Stimulated activated CD8-positive, alpha-beta memory T cell treated with anti-CD3 and anti-CD28 coated beads, Interleukin-15, amount 100 ng/mL, for 24 hours (primary cell): ENCODE data around the gene CLDN14.

Source experiments
- DNase-seq: peaks from one replicate; pipeline ENCODE4 v3.0.0-alpha.2; 2020; ENCODE audit warnings: low read depth

Gene CLDN14

DNA sequence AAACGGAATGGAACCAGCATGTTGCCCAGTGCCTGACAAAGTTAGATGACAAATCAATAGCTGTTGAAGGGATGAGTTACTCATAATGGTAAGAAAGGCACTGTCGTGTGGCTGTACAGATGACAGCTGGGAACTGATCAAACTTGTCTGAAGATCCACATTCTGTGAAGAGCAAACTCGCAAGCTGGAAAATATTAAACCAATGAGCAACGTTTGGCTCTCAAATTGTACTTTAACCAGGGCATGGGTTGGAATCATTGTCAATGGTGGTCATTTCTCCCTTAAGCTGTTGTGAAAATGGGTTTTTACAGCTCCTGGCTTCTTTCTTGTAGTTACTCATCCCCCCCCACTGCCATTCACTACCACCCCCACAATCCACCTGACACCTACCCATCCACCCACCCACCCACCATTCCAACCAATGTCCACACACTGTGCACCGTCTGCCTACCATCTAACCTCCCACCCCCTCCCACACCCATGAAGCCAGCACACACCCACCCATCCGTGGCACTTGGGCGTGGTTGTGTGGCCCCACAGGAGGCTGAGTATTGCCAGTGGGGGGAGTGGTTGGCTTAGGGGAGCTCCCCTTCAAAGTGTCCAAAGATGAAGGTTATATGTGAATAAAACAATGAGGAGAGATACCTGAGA is 46.7 kb downstream of the CLDN14 start:
- no peak for DNase-seq

DNA sequence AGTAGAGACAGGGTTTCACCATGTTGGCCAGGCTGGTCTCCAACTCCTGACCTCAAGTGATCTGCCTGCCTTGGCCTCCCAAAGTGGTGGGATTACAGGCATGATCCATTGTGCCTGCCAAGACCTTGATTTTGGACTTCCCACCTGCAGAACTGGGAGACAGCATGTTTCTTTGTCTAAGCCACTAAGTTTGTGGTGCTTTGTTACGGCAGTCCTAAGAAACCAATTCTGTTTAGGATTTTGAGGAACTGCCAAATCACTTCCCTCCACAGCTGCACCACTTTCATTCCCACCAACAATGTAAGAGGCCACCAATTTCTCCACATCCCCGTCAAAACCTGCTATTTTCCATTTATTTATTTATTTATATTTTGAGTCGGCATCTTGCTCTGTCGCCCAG is 48.7 kb downstream of the CLDN14 start:
- no peak for DNase-seq

DNA sequence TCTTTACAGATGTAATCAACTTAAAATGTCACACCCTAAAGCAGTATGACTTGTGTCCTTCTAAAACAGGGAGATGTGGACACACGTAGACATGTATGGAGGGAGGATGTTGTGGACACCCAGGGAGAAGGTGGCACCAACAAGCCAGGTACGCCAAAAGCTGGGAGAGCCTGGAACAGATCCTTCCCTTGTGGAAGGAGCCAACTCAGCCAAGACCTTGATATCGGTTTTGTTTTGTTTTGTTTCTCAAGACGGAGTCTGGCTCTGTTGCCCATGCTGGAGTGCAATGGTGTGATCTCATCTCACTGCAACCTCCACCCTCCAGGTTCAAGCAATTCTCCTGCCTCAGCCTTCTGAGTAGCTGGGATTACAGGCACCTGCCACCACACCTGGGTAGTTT is 49.1 kb downstream of the CLDN14 start:
- no peak for DNase-seq

DNA sequence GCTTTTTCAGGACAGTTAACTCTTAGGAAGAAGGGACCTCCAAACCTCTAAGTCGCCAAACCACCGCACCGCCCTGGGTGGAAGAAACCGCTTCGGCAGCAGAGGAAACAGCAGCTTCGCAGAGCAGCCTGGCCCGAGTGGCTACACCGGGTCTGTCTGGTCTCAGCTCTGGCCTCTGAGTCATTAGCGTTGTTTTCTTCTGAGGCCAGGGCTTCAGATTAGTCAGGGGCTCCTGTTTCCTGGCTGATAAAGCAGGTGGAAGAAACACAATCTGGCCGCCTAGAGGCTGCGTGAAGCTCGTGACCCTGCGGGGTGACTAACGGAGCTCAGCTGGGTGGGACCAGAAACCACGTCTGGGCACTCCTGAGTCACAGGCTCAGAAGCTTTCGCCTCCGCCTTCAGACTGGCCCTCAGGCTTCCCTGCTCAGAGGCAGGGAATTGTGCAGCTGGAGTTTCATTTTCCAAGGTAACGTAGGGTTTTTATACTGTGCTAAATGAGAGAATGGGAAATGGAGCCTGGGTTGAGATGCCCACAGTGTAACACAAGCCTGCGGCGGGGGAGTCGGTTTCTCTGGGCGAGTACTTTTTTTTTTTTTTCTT is 49.9 kb downstream of the CLDN14 start:
- peak; percentile 31 for DNase-seq

DNA sequence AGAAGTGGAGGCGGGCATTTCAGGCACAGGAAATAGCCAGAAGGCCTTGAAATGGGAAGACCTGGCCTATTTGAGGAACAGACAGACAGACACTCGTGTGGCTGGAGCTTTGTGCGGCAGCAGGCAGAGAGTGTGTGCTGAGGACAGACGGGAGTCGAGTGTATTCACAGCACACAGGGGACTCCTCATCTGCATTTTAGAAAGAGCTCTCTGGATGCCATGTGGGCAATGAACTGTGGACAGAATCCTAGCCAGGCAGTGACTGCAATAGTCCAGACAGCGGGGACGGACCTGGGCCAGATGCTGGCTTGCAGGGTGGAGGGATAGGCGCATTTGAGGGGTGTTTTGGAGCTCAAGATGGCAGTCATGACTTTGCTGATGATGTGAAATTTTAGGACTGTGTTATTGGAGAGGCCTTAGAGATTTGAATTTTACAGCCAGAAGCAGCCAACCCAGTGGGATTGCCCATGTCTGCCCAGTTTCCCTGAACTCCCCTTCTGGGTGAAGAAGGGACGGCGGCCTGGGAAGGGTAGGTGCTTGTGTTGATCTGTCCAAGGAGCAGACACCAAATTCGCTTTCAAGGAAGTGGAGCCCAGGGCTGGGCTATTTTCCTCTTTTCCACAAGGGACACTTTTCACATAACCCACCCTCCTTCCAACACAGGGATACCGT is 51.0 kb downstream of the CLDN14 start:
- DNase-seq: no peak

DNA sequence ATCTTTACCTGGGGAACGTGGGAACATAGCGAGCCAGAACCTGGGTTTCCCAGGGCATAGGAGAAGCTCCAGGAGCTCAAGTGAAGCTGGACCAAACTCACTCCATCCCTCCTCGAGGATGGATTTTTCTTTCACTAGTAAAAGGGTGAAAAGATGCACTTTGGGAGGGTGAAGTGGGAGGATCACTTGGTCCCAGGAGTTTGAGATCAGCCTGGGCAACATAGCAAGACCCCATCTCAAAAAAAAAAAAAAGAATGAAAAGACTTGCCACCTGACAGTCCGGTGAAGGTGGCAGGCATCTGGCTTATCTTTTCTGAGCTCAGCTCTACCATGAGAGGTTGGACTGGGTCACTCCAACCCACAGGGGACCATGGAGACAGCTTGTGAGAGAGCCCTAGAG is 52.4 kb downstream of the CLDN14 start:
- no peak for DNase-seq

DNA sequence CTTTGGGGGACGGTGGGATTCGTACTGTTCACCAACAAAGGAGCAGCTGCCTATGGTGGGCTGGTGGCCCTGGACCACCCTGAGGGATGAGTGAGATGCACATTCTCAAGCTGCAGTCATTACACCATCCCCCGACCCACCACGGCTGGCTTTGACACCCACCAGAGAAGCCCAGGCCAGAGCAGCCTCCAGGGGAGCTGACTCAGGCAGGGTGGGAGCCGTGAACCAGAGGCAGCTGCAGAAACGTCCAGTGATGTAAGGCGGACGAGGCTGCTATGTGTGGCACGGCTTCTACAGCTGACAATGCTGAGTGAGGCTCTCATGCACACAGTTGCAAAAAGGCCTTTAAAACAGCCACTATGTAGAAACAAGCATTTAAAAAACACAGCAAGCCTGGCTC is 54.6 kb downstream of the CLDN14 start:
- no peak for DNase-seq

DNA sequence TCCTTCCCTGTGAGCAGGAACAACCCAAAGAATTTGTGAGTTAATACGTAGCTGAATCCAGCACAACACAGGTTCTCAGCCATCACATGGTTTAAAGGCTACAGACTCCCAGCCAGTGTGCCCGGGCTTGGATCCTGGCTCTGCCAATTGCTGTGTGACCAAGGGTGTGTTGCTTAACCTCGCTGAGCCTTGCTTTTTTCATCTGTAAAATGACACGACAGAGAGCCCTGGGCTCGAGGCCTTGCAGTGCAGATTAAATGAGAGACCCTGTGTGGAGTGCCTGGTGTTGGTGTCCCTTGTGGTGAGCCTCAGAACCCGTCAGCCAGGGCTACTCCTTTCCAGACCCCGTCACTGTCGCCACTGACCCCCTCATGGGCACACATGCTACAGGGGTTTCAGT is 55.3 kb downstream of the CLDN14 start:
- no peak for DNase-seq

DNA sequence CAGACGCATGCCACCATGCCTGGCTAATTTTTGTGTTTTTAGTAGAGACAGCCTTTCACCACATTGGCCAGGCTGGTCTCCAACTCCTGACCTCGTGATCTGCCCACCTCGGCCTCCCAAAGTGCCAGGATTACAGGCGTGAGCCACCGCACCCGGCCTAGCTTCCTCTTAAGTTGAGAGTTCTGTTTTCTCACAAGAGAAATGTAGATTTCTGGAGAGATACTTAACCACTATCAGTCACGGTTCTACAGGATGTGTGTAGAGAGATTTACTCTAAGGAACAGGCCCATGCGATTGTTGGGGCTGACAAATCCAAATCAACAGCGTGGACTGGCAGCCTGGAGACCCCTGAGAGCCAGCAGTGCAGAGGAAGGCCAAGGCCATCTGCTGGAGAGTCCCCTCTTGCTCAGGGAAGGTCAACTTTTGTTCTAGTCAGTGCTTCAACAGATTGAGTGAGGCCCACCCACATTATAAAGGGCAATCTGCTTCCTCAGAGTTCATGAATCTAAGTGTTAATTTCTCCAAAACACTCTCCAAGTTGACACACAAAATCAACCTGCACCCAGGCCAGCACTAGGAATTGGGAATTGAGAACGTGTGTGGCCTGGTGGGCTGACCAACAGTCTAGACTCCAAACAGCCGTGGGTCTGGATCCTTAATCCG is 56.0 kb downstream of the CLDN14 start:
- no peak for DNase-seq

DNA sequence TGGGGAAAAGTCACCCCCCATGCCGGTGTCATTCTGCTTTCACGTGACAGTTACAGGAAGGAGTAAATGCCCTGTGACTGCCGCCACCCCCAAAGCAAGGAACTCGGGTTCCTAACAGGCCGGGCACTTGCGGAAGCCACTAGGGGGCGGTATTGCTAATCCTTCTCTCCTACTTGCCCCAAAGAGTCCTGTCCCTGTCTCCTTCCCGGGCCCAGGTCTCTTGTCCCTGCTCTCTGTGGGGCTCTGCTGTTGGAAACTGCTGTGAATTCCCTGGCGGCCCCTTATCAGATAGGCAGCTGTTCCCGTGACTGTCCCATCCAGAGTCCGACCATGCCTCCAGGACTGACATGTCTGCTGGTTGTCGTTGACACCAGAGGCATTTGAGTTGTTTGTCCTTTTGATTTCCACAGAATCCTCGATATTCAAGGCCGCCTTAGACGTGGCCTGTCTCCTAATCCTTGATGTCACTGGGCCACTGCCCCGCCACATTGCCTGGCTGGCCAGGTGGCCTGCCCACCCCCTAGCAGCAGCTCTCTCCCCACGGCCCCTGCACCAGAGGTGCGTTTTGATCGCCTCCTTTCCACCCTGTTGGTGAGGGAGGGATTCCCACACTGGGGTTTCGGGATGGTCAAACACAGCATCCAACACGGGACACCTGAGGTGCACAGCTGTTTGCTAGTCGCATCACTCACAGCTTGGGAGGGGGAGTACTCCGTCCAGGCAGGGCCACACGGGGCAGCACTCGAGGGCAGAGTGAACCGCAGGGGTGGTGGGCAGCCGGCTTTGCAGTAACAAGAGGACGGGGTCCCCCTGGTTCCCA is 57.4 kb downstream of the CLDN14 start:
- DNase-seq: no peak

DNA sequence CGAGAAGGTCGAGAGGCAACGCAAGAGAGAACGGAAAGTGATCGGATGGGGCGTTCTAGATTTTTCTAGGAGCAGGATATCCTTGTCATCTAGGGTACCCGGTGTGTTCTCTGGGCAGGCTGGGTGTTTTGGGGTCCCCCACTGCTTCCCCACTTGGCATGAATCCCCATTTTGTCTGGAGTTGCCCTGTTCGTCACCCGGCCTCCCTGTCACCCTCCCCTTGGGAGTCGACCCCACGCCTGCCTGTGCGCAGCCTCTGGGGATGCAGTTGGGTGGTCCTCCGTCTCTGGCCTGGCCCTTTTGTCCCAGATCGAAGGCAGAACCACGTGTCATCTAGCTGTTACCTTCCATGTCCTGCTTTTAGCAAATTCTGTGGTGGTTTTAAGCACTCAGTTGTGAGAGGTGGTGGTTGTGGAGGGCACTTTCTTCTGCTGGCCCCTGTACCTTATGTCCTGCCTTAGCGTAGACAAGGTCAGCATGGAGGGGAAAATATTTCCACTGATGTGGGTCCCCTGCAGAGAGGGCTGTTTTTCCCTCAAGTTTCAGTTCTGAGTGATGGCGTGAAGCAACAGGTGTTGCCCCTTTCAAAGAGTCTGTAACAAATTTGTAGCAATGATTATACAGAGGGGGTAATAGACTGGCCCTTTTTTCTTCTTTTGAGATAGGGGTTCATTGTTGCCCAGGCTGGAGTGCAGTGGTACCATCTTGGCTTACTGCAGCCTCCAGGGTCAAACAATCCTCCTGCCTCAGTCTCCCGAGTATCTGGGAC is 59.2 kb downstream of the CLDN14 start:
- no peak for DNase-seq

DNA sequence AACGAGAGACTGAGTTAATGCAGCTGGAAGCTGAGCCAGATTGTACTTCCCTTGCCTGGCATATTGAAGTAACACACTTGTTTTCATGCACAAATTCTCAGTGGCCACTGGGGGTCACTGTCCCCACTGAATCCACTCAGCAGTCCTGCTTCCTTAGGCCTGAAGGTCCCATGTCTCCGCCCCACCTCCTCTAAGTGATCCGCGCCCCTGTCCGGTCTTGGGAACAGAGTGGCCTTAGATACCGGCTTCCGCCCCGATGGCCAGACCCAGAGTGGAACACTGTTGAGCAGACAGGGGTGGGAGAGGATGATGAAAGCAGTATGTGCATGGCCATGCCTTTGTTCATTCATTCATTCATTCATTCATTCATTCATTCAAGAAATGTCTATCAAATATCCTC is 59.9 kb downstream of the CLDN14 start:
- no peak for DNase-seq

DNA sequence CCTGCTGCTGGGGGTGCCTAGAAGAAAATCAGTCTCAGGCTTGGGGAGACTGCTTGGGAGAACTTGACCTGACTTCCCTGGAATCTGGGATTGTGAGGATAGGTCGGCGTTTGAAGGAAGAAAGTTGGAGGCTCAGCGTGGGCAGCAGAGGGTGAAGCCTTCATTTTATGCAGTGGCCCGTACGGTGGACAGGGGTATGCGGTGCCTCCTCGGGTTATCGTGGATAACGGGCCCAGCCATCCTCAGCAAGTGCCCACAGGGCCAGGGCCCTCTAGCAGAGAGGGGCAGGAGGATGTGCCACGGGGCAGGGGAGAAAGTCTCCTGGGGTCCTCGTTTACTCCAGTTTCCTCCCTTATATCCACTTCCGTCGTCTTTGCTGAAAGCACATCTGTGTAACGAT is 60.7 kb downstream of the CLDN14 start:
- no peak for DNase-seq

DNA sequence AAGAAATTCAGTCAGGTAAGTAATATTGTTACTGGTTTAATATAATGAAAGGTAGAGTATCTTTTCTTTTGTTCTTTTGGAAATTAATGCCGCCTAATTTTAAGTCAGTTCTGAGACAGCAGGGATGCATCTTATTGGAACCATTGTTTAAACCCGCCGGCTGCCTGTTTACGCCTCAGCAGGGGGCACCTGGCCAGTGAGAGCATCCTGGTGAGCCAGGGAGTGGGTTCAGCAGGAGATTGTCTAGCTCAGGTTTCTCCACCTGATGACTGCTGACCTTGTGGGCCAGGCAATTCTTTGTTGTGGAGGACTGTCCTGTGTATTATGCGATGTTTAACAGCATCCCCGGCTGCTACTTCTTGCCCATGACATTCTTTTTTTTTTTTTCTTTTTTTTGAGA is 64.5 kb downstream of the CLDN14 start:
- no peak for DNase-seq

DNA sequence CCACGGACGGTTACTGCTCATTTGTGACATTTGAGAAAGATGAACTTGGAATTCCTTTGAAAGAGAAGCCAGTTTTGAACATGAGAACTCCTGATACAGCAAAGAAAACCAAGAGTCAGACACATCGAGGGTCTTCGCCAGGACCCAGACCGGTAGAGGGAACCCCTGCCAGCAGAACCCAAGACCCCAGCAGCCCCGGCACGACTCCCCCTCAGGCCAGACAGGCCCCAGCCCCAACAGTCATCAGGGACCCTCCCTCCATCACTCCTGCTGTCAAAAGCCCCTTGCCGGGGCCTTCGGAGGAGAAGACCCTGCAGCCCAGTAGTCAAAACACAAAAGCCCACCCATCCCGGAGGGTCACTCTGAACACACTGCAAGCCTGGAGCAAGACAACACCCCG is 67.0 kb downstream of the CLDN14 start:
- no peak for DNase-seq

DNA sequence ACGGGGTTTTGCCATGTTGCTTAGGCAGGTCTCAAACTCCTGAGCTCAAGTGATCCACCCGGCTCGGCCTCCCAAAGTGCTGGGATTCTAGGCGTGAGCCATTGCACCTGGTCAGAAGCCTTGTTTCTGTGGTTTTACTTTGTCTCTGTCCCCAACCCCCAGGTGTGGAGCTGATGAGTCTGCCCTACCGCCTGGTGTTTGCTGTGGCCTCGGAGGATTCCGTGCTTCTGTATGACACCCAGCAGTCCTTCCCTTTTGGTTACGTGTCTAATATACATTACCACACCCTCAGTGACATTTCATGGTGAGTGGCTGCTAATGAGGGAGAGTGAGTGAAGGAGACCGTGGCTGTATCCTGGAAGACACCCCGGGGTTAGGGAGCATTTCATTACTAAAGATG is 68.6 kb downstream of the CLDN14 start:
- no peak for DNase-seq
